HG03066 (cell line): ENCODE data around the gene POLDIP3.
"Not testable (repeated sequence)": the region's sequence is repeated elsewhere in the genome, so short reads cannot be mapped to it uniquely, and the experiment has no call there.

ENCODE experiments used
- ATAC-seq: cut with Tn5 transposase; IDR thresholded peaks from one replicate; pipeline ENCODE4 v1.9.1; 2021; ENCODE audit warnings: low read depth; ENCODE audit not compliant: unreplicated experiment

POLDIP3 gene

GRCh38 chr22:42562684-42563083, 52.0 kb downstream of the POLDIP3 start:
- no peak for ATAC-seq

GRCh38 chr22:42562279-42562678, 52.4 kb downstream of the POLDIP3 start:
- no peak for ATAC-seq

DNA sequence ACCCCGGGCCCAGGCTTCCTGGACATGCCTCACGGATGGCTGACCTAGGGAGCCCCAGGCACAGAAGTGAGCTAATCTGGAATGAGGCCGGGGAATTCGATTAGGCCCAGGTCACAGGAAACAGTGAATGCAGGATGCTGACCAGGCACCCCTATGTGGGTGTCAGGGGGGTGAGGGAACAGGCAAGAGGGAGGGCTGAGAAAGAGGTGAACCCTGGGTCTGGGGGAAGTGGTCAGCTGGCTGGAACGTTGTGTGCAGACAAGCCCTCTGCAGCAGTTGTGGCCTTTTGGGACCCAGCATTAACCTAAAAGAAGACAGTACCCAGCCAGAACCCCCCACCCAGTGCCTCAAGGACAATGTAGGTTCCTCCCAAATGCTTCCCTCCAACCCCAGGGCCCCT, 52.8 kb downstream of the POLDIP3 start:
- no peak for ATAC-seq

DNA sequence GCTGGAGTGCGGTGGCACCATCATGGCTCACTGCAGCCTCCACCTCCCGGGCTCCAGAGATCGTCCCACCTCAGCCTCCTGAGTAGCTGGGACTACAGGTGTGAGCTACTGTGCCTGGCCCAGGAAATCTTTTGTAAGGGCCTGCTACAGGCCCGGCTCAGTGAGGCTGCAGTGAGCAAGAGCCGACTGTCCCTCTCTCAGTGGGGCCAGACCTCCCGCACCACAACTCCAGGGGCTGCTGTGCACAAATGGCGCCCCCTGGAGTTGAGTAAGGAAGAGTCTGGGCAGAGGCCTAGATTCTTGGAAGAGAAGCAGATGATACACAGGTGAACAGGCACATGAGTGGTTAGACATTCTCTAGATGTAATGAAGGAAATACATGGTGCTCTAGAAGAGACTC, 53.9 kb downstream of the POLDIP3 start:
- ATAC-seq = no peak

DNA sequence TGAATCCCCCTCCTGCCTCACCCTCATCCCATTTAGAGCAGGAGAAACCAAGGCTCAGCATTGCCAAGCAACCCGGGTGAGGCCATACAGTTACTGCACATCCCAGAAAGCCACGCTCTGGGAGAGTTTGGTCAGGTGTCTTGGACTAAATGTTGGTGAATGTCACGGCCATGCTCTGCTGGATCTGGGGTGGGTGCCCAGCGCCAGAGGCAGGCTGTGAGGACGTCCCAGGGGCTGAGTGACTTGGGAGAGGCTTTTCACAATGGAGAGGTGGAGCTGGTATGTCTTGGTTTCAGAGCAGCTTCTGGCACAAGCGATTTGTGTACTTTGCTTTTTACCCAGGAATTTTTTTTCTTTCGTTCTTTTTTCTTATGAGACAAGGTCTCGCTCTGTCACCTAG, 54.3 kb downstream of the POLDIP3 start:
- ATAC-seq = no peak

DNA sequence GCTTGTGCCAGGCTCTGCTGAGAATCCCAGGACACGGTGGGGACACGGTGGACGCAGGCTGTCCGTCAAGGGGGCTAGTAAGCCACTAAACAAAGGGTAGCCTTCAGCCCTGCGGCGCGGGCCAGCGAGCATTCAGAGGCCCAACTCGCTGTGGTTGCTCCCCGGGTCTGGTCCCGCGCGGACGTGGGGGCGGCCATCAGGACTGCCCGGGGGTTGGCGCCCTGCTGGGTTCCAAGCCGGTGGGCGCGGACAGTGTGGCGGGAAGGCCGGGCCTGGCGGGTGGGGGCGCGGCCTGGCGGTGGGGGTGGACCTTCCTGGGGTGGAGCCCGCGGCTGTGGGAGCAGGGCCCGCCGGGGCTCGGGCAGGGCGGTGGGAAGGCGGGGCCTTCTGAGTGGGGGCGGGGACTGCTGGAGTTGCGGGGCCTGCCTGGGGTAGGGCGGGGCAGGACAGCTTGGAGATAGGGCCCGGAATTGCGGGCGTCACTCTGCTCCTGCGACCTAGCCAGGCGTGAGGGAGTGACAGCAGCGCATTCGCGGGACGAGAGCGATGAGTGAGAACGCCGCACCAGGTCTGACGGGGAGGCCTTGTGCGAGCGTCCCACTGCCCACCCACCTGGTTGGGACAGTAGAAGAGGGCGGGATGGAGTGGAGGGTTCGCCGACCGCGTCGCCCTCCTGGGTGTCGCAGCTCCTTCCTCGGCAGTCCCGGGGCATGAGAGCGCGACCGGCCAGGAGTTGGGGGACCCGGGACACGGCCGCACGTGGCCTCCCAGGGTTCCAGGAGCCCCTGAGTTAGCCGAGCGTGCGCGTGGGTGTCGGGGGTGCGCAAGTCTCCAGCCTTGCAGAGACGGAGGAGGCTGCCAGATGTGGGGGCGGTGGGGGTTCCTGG, 61.0 kb downstream of the POLDIP3 start, which contains the start of gene SERHL2:
Gene SERHL2, plus strand, starts transcription at position 482 of the 887 bp plus-strand sequence. Its CDS starts 65 bp downstream, at position 547.
- ATAC-seq = peak; percentile 52

DNA sequence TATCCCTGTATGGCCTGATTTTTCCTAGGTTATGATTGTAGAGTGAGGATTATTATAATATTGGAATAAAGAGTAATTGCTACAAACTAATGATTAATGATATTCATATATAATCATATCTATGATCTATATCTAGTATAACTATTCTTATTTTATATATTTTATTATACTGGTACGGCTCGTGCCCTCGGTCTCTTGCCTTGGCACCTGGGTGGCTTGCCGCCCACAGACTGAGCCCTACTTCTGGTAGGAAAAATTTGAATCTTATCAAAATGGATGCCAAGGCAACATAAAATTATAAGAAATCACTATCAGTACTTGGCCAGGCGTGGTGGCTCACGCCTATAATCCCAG, 62.4 kb downstream of the POLDIP3 start:
- not testable (repeated sequence) for ATAC-seq

DNA sequence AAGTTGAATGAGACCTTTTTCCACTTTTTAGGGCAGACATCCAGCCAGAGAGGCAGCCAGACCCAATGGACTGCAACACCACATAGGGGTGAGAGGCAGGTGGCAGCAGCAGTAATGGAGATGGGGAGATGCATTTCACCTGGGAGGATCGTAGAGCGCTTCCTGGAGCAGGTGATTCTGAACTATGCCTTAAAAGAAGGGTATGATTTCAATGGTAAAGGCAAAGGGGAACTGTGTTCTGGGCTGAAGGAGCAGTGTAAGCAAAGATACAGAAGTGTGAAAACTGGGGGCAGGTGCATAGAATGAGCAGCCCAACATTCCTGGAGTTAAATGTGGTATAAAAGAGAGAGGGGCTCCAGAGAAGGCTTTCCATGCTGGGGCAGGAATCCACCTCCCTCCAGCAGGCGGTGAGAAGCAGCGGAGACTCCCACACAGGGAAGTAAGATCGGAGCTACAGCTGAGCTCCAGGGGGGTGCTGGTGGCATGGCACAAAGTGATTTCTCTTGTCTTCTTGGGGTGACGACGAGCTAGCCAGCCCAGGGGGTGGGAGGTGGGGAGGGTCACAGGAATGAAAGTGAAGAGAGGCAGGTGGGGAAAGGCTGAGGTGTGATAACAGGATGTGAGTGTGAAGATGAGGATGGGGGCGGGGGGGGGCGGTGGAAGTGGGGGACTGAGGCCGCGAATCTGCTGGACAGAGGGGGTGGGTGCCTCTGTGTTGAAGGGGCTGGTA, 65.2 kb downstream of the POLDIP3 start:
- ATAC-seq = no peak

- ATAC-seq = no peak
These were observed 65.9 kb downstream of the POLDIP3 start for GRCh38 chr22:42548597-42549330.

GRCh38 chr22:42548126-42548525, 66.6 kb downstream of the POLDIP3 start:
- ATAC-seq = not testable (repeated sequence)

DNA sequence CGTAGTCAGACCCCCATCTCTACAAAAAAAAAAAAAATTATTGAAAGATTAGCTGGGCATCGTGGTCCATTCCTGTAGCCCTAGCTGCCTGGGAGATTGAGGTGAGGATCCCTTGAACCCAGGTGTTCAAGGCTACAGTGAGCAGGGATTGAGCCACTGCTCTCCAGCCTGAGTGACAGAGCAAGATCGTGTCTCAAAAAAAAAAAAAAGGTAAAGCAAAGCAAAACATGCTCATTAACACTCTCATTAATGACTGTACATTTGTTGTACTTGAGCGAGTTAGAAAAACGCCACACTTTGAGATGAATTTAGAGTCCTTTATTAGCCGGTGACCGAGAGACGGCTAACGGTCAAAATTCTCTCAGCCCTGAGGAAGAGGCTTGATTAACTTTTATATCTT, 67.1 kb downstream of the POLDIP3 start:
- no peak for ATAC-seq

GRCh38 chr22:42544686-42545085, 70.0 kb downstream of the POLDIP3 start:
- ATAC-seq = no peak

DNA sequence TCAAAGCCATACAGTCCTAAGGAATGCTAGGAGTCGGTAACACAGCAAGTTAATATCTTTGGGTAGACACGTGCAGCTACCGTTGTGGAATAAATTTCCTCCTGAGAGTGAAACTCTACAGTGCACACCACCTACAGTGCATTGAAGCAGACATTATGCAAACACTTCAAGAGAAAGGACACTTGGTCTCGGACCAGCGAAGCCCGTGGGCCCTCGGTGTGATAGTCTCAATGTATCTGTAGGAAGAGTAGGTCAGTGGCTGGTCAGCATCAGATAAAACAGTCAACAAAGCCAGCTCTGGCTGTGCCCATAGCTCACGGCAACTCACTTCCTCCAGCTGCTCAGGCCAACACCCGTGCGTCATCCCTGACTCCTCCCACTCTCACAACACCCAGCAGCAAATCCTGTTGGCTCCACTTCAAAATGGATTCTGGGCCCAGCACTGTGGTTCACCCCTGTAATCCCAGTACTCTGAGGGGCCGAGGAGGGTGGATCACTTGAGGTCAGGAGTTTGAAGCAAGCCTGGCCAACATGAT, 75.4 kb downstream of the POLDIP3 start:
- ATAC-seq = not testable (repeated sequence)

DNA sequence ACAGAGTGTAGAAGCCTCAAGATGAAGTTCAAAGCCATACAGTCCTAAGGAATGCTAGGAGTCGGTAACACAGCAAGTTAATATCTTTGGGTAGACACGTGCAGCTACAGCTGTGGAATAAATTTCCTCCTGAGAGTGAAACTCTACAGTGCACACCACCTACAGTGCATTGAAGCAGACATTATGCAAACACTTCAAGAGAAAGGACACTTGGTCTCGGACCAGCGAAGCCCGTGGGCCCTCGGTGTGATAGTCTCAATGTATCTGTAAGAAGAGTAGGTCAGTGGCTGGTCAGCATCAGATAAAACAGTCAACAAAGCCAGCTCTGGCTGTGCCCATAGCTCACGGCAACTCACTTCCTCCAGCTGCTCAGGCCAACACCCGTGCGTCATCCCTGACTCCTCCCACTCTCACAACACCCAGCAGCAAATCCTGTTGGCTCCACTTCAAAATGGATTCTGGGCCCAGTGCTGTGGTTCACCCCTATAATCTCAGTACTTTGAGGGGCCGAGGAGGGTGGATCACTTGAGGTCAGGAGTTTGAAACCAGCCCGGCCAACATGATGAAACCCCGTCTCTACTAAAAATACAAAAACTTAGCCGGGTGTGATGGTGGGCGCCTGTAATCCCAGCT, 77.4 kb downstream of the POLDIP3 start:
- ATAC-seq = not testable (repeated sequence)

GRCh38 chr22:42536634-42537033, 78.0 kb downstream of the POLDIP3 start:
- ATAC-seq = not testable (repeated sequence)

DNA sequence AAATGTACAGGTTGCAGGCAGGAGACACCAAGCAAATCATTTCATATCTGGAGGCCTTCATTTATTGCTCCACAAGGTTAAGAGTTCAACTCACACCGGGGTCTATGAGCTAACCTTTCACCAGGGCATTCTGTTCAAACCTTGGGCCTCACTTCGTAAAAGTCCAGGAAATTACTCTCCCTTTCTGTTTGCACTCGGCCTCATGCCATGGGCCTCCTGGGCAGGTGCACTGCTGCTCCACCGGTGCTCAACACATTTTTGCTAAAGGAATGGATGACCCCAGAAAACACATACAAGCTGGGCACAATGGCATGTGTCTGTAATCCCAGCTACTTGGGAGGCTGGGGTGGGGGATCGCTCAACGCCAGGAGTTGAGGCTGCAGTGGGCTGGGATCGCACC, 78.5 kb downstream of the POLDIP3 start:
- ATAC-seq = no peak

GRCh38 chr22:42535082-42535731, 79.5 kb downstream of the POLDIP3 start:
- ATAC-seq = not testable (repeated sequence)
